HG03097 (cell line): ENCODE data around the gene TNIP1.

Experiments
- ATAC-seq: cut with Tn5 transposase; IDR thresholded peaks from one replicate; pipeline ENCODE4 v1.9.1; 2021; ENCODE audit not compliant: unreplicated experiment, low FRiP score

Gene TNIP1

DNA sequence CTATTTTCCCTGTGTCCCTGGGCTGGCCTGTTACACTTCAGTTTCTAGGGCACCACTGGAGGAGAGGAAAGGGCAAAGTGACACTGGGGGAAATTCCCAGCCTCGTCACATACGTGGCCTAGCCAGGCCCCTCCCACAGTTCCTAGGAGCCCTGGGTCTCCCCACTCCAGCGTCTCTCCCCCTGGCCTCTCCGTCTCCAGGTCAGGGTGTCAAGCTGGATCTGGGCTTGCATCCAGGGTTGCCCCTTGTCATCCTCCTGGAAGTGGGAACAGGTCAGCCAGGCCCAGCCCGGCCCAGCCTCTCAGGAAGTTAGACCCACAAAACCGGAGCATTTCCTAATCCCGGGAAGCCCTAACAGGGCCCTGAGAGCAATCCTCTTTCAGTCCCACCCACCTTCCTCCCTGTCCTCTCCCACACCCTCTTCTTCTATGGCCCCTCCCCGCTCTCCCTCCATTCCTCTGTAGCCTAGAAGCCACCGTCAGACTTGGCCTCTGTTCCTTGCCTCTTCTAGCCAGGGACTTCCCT, 4.7 kb upstream of the TNIP1 start:
- no peak for ATAC-seq

DNA sequence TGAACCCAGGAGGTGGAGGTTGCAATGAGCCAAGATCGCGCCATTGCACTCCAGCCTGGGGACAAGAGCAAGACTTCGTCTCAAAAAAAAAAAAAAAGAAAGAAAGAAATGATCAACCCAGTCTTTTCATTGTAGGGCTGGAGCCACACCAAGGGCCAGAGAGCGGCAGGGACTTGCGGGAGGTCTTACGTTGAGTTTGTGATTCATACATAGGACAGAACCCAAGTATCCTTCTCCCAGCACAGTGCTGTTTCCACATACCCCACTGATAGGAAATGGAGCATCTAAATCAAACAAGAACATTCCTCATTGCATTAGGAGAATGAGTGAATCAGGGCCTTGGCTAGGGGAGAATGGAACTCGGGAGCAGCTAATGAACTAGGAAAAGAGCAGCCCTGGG, 3.5 kb upstream of the TNIP1 start:
- no peak for ATAC-seq

GRCh38 chr5:151083081-151083676, 2.3 kb upstream of the TNIP1 start:
- no peak for ATAC-seq

- ATAC-seq, result no peak
Observed at GRCh38 chr5:151082282-151082902, 1.6 kb upstream of the TNIP1 start.

DNA sequence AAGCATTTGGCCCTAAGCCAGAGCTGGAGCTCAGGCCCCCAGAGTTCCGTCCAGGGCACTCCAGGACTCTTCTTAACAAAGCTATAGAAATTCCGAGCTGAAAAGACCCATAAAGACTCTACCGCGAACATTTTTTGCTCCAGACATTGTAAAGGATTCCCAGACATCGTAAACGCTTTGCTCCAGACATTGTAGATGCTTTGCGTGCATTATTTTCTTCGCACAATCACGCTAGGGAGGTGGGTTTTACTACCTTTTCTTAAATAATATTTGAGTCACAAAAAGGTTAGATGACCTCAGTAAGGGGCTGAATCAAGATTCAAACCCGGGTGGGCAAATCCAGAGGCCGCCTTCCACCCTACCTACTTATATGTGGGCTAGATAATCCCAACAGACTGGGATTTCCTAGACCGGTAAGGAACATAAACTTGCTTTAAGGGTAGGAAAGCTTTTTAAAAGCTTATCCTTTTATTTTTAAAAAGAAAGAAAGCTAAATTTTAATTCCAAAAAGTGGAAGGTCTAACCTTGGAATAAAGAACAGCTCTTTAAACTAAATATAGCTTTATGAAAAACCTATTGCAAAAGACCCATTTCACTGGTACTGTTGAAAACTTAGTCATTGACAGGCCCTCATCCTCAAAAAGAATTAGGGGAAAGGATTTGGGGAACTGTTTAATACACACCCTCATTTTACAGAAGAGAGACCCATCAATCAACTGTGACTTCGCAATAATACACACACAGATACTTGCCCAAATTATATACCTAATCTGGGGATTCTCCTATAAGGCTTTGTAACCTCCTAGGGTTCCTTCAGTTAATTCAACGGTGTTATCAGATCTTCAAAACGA, 822 bp upstream of the TNIP1 start:
- no peak for ATAC-seq

GRCh38 chr5:151079838-151080612, 809 bp downstream of the TNIP1 start:
- no peak for ATAC-seq

- ATAC-seq, result peak; percentile 38
Observed at GRCh38 chr5:151078490-151079262, 2.2 kb downstream of the TNIP1 start.

DNA sequence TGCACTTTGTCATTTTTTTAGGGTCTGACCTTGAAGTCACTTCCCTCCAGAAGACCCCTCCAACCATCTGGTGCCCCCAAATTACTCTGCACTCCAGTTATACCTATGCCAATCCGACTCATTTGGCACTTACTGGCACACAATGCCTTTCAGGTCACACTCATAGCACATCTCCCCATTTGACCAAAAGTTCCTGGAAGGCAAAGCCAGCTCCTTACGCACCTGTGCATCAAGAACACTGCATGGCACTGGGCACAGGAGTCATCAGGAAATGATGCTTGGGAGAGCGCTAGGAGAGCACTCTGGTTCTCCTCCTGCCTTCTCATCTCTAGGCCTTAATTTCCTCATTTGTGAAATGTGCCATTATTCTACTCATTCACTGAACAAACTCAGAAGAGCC, 2.9 kb downstream of the TNIP1 start:
- no peak for ATAC-seq

- no peak for ATAC-seq
Observed at GRCh38 chr5:151077419-151077818, 3.4 kb downstream of the TNIP1 start.

- ATAC-seq, result no peak
Observed at GRCh38 chr5:151076616-151077015, 4.2 kb downstream of the TNIP1 start.

- no peak for ATAC-seq
Observed at GRCh38 chr5:151075698-151076331, 5.0 kb downstream of the TNIP1 start.

GRCh38 chr5:151074557-151074956, 6.3 kb downstream of the TNIP1 start:
- no peak for ATAC-seq

DNA sequence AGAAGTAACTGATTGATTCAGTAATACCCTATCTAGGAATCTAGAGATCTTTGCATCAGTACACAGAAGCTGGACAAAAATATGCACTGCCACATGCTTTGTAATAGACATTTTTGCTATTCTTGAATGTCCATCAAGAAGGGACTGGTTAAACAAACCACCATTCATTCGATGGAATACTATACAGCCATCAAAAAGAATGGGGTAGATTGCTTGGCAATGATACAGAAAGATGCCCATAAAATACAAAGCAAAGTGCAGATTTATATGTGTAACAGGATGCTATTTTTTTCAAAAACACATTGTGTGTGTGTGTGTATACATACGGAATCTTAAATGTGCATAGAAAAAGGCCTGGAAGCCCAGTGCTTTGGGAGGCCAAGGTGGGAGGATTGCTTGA, 7.6 kb downstream of the TNIP1 start:
- ATAC-seq, result no peak

GRCh38 chr5:151072630-151073025, 8.2 kb downstream of the TNIP1 start:
- no peak for ATAC-seq

DNA sequence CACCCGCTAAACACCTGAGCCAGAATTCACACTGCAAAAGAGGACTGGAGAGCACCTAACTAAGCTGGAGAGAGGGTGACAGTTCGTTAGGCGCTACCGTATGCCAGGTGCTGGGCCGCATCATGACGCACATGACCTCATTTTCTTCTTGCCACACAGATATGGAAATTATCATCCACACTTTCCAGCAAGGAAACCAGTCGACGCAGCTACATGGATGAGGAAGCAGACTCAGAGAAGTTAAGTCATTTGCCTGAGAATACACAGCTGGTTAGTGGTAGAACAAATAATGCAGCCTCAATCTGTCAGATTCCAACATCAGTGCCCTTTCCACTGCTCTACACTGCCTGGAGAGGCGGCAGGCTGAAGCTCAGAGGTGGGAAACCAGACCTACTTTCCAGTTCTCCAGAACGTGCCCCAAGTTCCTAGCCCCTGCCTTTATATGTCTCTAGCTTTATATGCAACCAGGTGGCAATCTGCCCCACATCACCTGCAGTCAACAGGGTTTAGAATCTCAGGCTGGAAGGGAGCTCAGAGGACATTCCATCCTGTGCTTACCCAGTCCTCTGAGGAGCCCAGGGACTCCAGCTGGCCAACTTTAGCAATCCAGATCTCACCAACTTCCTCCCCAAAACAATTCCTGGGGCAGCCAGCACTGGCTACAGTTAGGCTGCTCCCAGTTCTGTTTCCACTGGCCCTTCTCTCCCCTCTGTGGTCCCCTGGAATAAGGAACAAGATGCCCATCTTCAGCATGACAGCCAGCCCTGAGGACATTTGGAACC, 8.8 kb downstream of the TNIP1 start:
- no peak for ATAC-seq

DNA sequence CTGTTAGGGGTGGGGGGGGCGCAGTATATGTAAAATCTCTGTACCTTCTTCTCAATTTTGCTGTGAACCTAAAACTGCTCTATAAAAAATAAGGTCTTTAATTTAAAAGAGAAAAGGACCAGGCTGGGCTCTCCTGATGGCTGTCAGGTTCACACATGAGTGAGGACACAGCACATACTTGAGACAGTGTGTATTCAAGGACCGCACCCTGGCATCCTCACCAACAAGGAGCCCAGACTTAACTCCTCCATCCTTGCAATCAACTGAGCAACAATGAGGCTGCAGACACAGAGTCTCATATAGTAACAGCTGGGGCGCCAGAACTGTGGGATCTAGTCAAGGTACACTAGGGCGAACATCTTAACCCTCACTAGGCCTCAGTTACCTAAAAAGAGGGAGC, 9.8 kb downstream of the TNIP1 start:
- ATAC-seq, result no peak

GRCh38 chr5:151070449-151070848, 10.4 kb downstream of the TNIP1 start:
- no peak for ATAC-seq

GRCh38 chr5:151068433-151069197, 12.2 kb downstream of the TNIP1 start:
- peak; percentile 43 for ATAC-seq
